VCaP (cell line): Measurements from ENCODE around the gene ARVCF.

ENCODE experiments used
- H3K27ac ChIP-seq: fragments of 450-650 bp; 2 replicates; pipeline ENCODE4 v1.5.1; 2017
- CTCF ChIP-seq: fragments of 450-650 bp; conservative IDR thresholded peaks from 2 replicates; pipeline ENCODE4 v1.5.1; 2017; ENCODE audit warnings: mild to moderate bottlenecking, moderate library complexity

The ARVCF gene

DNA sequence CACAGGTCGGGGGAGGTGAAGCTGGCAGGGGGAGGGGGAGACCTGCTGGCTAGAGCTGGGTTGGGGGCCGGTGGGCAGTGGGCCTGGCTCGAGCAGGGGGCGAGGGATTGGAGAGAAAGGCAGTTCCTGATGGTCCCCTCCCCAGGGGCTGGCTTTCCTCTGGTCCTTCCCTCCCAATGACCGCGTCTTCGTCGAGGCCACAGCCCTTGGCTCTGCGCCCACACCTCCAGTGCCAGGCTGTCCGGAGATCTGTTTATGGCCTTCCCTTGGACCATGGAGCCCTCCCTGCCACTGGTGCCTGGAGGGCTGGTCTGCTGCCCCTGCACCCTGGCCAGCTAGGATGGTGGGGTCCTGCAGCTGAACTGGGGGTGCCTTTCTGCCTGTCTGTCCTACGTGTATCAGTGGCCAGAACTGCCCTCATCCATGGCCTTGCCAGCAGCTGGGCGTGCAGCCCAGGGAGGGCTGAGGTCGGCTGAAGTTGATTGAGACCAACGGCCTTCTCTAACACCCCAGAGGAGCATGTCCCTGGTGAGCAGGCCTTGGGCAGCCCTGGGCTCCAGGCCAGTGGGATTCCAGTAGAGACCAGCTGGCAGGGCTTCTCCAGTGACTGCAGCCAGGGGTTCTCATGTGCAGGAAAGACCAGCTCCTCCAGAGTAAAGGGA lies 16.6 kb upstream of the ARVCF start:
- no peak for TF ChIP-seq CTCF

GRCh38 chr22:20032407-20032991 lies 15.9 kb upstream of the ARVCF start:
- H3K27ac ChIP-seq = no peak overlapping the region
- no peak for TF ChIP-seq CTCF

More for the DNA sequence above, 16.6 kb upstream of the ARVCF start:
- no peak overlapping the region for H3K27ac ChIP-seq

DNA sequence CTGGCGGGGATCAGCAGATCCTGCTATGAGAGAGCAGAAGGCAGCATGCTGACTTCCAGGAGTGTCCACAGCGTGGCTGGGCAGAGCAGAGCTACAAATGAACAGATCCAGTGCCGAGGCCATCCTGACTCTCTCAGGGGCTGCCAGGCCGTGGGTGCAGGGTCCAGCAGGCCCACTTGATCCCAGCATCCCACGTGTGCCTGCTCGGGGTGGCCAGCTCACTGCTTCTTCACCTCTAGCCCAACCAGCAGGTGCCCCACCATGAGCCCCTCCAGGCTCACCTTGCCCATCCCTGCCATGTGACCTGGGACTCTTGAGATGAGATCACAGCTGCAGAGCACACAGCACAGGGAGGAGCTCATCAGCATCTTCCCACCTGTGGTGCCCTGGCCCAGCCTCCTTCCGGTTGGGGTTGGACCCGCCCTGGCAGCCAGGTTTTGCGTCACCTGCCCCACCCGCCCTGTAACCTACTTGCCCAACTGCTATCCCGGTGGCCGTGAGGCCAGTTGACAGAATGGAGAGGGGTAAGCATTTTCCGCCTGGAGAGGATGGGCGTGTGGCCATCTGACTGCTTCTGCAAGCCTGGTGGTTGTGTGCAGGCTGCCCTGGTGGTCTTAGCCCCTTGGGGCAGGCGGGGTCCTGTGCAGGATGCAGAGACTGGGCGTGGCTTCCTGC lies 15.2 kb upstream of the ARVCF start:
- no peak for TF ChIP-seq CTCF
- no peak overlapping the region for H3K27ac ChIP-seq

DNA sequence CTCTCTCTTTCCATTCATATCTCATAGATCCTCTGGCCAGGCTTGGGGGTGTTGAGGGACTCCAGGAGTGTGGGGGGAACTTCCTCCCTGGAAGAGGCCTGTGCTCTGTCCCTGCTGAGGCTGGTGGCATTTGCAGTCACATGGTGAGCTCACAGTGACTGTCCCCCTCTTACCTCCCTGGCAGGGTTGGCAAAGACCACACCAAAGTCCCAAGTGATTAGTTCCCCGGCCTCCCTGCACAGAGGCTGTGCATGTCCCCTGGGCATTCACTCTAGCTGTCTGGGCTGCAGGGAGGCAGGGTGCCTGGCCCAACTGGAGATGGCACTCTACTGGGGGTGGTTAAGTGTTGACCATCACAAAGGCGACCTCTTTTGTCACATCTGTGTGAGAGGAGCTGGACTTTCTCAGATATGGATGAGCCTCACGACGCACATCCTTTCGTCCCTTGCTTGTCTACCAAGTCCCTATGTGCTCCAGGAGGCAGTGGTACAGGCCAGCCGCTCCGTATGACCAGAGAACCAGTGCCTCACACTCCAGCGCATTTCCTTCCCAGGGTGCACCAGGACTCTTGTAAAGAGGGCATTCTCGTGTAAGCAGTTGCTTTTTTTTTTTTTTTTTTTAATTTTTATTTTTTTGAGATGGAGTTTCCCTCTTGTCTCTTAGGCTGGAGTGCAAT lies 13.1 kb upstream of the ARVCF start:
- no peak for TF ChIP-seq CTCF

DNA sequence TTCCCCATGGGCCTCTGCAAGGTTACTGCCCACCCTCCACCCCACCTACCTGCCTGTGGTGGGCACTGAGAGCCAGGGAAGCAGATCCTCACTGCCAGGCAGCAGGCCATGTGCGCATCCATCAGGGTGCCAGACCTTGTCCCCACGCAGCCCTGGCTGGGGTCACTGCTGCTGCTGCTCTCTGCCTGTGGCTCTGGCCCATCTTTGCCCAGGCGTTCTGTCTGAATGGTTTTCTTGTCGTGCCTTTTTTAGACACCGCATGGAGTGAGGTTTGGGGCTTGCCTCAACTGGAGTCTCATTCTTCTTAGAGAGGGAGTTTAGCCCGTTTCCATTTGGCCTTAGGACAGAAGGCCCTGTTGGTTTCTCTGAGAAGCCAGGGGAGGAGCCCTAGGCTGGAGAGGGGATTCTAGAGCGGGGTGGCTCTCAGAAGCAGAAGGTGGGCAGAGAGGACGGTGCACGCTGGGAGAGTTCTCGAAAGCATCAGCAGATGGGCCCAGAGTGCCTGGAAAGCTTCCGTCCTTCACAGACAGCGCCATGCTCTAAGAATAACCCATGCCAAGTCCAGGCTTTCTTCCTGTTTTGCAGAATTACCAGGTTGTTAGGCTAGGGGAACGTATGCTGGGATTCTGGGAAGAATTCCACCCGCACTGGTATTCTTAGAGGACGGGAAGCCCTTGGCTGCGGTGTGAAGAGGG lies 12.4 kb upstream of the ARVCF start:
- no peak for TF ChIP-seq CTCF
- H3K27ac ChIP-seq = no peak overlapping the region

More for the DNA sequence above, 13.1 kb upstream of the ARVCF start:
- no peak overlapping the region for H3K27ac ChIP-seq

DNA sequence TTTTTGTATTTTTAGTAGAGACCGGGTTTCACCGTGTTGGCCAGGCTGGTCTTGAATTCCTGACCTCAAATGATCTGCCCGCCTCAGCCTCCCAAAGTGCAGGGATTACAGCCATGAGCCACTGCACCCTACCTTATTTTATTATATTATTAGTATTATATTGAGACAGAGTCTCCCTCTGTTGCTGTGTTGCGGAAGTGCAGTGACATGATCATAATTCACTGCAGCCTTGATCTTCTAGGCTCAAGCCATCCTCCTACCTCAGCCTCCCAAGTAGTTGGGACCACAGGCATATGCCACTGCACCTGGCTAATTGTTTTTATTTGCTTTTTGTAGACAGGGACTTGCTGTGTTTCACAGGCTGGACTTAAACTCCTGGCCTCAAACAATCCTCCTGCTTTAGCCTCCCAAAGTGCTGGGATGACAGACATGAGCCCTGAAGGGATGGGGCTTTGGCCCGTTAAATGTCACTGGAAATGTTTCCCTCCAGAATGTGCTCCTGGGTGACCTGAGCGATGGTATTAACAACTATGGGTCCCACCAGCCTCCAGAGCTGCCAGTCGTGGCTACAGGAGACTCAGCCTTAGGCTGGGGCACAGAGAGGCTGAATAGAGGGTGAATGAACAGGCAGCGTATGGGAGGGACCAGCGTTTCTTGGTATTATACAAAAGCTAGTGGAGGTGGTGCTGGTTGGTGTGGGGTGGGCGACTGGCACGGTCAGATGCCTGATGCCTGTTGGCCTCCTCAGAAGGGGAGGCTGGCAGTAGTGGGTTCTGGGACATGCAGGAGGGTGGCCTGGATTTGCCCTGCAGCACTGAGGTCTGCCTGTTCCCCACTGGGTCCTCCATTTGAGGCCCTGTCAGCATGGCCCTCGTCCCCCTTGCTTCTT lies 11.6 kb upstream of the ARVCF start:
- peak; percentile 72 for TF ChIP-seq CTCF
- H3K27ac ChIP-seq = no peak overlapping the region
